HEK293 (cell line): Measurements from ENCODE around the gene PLCZ1.
"Not testable (repeated sequence)": the region's sequence is repeated elsewhere in the genome, so short reads cannot be mapped to it uniquely, and the experiment has no call there.

Source experiments
- YY1 ChIP-seq: fragments of 450-650 bp; formaldehyde crosslinking; IDR thresholded peaks from 2 replicates; pipeline ENCODE4 v1.5.1; 2018; ENCODE audit warnings: missing biosample characterization, missing genetic modification characterization
- ZNF202 ChIP-seq: fragments of 450-650 bp; formaldehyde crosslinking; IDR thresholded peaks from 2 replicates; pipeline ENCODE4 v1.5.1; 2016; ENCODE audit warnings: missing biosample characterization, missing genetic modification characterization, borderline replicate concordance
- ZNF416 ChIP-seq: fragments of 450-650 bp; formaldehyde crosslinking; IDR thresholded peaks from 2 replicates; pipeline ENCODE4 v1.5.1; 2016; ENCODE audit warnings: missing biosample characterization, missing genetic modification characterization
- ZNF514 ChIP-seq: fragments of 450-650 bp; formaldehyde crosslinking; IDR thresholded peaks from 2 replicates; pipeline ENCODE4 v1.5.1; 2016; ENCODE audit warnings: missing biosample characterization, missing genetic modification characterization
- TF ChIP-seq, protein P1 (sequence below): fragments of 450-650 bp; formaldehyde crosslinking; IDR thresholded peaks from 2 replicates; pipeline ENCODE4 v1.5.1; 2016; ENCODE audit warnings: missing biosample characterization, missing genetic modification characterization

DNA sequence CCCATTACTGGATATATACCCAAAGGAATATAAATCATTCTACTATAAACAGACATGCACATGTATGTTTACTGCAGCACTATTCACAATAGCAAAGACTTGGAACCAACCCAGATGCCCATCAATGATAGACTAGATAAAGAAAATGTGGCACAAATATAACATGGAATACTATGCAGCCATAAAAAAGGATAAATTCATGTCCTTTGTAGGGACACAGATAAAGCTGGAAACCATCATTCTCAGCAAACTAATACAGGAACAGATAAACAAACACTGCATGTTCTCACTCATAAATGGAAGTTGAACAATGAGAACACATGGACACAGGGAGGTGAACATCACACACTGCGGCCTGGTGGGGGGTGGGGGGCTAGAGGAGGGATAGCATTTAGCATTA is 28.7 kb upstream of the PLCZ1 start:
- TF ChIP-seq, protein P1, sequence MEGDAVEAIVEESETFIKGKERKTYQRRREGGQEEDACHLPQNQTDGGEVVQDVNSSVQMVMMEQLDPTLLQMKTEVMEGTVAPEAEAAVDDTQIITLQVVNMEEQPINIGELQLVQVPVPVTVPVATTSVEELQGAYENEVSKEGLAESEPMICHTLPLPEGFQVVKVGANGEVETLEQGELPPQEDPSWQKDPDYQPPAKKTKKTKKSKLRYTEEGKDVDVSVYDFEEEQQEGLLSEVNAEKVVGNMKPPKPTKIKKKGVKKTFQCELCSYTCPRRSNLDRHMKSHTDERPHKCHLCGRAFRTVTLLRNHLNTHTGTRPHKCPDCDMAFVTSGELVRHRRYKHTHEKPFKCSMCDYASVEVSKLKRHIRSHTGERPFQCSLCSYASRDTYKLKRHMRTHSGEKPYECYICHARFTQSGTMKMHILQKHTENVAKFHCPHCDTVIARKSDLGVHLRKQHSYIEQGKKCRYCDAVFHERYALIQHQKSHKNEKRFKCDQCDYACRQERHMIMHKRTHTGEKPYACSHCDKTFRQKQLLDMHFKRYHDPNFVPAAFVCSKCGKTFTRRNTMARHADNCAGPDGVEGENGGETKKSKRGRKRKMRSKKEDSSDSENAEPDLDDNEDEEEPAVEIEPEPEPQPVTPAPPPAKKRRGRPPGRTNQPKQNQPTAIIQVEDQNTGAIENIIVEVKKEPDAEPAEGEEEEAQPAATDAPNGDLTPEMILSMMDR (tag by site-specific recombination), result not testable (repeated sequence)
- not testable (repeated sequence) for TF ChIP-seq ZNF514, ZNF416, YY1, ZNF202 (tag by site-specific recombination)
